Lower lobe of right lung (tissue), 2 donors: ENCODE data around the gene TFAP2E. TPM values are rescaled to one million over a fixed set of nuclear protein-coding genes. Genes with fewer than 3 reads are reported as not detected.

Experiments
- ATAC-seq, 2 donors: fragments of 200-7000 bp; cut with Tn5 transposase; one replicate each; pipeline ENCODE4 v1.9.1; 2020 to 2022; ENCODE audit warnings: mild to moderate bottlenecking in 2 of 2, moderate library complexity in 2 of 2
- DNase-seq: peaks from one replicate; pipeline ENCODE4 v3.0.0-alpha.2; 2020
- H3K27ac ChIP-seq: fragments of 200-600 bp; one replicate; pipeline ENCODE4 v1.8.0; 2022
- H3K27me3 ChIP-seq: fragments of 200-600 bp; one replicate; pipeline ENCODE4 v1.8.0; 2022; ENCODE audit warnings: low read depth
- H3K36me3 ChIP-seq: fragments of 200-600 bp; one replicate; pipeline ENCODE4 v1.8.0; 2022; ENCODE audit warnings: mild to moderate bottlenecking
- H3K4me1 ChIP-seq: fragments of 200-600 bp; one replicate; pipeline ENCODE4 v1.8.0; 2022
- H3K4me3 ChIP-seq: fragments of 200-600 bp; one replicate; pipeline ENCODE4 v1.8.0; 2022; ENCODE audit warnings: mild to moderate bottlenecking
- H3K9me3 ChIP-seq: fragments of 200-600 bp; one replicate; pipeline ENCODE4 v1.8.0; 2022
- intact Hi-C: fragments of 100-400 bp; cut with DNase I; formaldehyde crosslinking; loops from one replicate; pipeline ENCODE4 v1.11.0; 2022
- total RNA-seq: library from RNA; stranded (reverse); fragmentation: NEBNext Ultra II Directional; extraction: Animal tissue kit (Norgen Biotek cat#: 25700); gene quantifications from one replicate; pipeline ENCODE4 v1.2.1, GENCODE V29; 2021
- TF ChIP-seq, protein P1 (sequence below): fragments of 200-600 bp; IDR thresholded peaks from one replicate; pipeline ENCODE4 v1.8.0; 2022; ENCODE audit warnings: antibody characterized with exemption, mild to moderate bottlenecking
- donor health status: DM: no; HTN: yes; CAD: no; lungs with severe emphysema.

The TFAP2E gene
- total RNA-seq, 1 donor from 2014 or later = 2.2 TPM

DNA sequence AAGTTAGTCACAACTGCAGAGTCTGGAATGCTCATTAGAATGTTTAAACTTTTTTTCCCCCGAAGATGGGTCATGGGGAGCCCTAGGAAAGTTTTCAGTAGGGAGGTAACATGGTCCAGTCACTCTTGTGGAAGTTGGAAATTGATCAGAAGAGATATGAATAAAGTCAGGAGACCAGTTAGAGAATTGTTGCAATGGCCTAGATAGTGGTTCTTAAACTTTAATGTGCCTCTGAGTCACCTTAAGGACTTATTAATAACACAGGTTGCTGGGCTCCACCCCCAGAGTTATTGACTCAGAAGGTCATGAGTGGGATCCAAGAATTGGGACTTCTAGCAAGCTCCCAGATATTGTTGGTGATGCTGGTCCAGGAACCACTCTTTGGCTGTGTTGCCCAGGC, 3.2 kb upstream of the TFAP2E start:
- H3K27ac ChIP-seq = no peak overlapping the region
- DNase-seq (no peak), ATAC-seq (no peak)
- H3K27me3 ChIP-seq = peaks cover 22% of the 10 kb centered on the region
- H3K36me3 ChIP-seq = peaks cover 8% of the 10 kb centered on the region
- TF ChIP-seq, protein P1, sequence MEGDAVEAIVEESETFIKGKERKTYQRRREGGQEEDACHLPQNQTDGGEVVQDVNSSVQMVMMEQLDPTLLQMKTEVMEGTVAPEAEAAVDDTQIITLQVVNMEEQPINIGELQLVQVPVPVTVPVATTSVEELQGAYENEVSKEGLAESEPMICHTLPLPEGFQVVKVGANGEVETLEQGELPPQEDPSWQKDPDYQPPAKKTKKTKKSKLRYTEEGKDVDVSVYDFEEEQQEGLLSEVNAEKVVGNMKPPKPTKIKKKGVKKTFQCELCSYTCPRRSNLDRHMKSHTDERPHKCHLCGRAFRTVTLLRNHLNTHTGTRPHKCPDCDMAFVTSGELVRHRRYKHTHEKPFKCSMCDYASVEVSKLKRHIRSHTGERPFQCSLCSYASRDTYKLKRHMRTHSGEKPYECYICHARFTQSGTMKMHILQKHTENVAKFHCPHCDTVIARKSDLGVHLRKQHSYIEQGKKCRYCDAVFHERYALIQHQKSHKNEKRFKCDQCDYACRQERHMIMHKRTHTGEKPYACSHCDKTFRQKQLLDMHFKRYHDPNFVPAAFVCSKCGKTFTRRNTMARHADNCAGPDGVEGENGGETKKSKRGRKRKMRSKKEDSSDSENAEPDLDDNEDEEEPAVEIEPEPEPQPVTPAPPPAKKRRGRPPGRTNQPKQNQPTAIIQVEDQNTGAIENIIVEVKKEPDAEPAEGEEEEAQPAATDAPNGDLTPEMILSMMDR = no peak
- intact Hi-C loops = loop anchor here (10.0 kb wide), 1 partner anchor 155 kb away; no protein-coding TSS in a partner anchor
- peaks cover 21% of the 10 kb centered on the region for H3K4me1 ChIP-seq
- H3K9me3 ChIP-seq = no peaks in the 10 kb centered on the region
- no peak overlapping the region for H3K4me3 ChIP-seq

DNA sequence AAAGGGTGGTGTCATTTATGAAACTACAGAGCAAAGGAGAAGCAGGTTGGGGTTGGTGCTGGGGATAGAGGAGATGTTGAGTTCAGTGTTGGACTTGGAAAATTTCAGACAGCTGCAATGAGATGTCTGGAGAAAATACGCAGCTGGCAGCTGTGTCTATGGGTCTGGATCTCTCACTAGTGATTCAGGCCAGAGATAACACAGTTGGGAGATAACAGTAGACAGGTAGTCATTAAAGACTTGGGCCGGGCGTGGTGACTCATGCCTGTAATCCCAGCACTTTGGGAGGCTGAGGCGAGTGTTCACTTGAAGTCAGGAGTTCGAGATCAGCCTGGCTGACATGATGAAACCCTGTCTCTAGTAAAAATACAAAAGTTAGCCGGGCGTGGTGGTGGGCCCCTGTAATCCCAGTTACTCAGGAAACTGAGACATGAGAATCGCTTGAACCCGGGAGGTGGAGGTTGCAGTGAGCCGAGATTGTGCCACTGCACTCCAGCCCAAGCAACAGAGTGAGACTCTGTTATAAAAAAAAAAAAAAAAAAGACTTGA, 2.5 kb upstream of the TFAP2E start:
- Histone ChIP-seq H3K27me3 (peaks cover 27% of the 10 kb centered on the region), H3K4me1 (peaks cover 28% of the 10 kb centered on the region), H3K27ac (no peak overlapping the region), H3K9me3 (no peaks in the 10 kb centered on the region), H3K36me3 (peaks cover 4% of the 10 kb centered on the region), H3K4me3 (no peak overlapping the region)
- intact Hi-C loops = no loop called here
- no peak for ATAC-seq
- TF ChIP-seq, protein P1 = no peak
- no peak for DNase-seq

DNA sequence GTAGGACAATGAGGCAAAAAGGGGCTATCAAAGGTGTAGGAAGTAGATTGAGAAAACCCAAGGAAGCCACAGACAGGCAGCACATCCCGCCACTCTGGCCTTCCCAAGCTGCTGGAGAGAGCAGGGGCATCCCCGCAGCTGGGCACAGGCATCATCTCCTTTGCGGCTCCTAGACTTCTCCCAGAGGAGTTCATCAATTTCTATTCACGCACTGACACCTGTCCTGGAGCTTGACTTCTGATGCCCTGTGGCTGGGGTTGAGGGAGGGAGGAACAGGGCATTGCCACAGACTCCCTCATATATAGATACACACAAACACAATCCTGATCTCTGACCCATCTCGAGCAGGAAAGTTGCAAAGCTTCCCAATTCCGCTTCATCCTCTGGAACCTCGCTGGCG, 1.9 kb upstream of the TFAP2E start:
- ATAC-seq = no peak
- Histone ChIP-seq H3K9me3 (no peaks in the 10 kb centered on the region), H3K36me3 (no peaks in the 10 kb centered on the region), H3K4me3 (no peak overlapping the region), H3K27me3 (peaks cover 27% of the 10 kb centered on the region), H3K27ac (no peak overlapping the region), H3K4me1 (peaks cover 32% of the 10 kb centered on the region)
- TF ChIP-seq, protein P1 = no peak
- intact Hi-C loops = no loop called here
- no peak for DNase-seq

DNA sequence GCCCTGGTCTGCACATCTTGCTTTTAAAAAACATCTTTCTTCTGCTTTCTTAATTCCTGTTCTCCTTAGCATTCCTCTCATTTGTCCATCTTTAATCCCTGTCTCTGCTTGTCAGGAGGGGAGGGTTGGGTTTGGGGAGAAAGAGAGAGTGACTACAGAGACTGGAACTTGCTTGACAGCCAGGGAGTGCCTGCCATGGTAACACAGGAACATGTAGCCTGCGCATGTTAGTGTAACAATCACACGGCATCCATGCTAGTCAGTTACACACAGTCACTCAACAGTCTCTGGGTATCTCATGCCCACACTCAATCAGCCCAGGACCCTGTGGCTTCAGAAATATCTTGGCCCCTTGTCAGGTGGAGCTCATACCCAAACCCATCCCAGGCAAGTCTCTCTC, 818 bp upstream of the TFAP2E start:
- peaks cover 37% of the 10 kb centered on the region for H3K27me3 ChIP-seq
- DNase-seq (no peak), ATAC-seq (no peak)
- H3K27ac ChIP-seq = no peak overlapping the region
- H3K9me3 ChIP-seq = no peaks in the 10 kb centered on the region
- H3K36me3 ChIP-seq = no peaks in the 10 kb centered on the region
- H3K4me3 ChIP-seq = no peak overlapping the region
- TF ChIP-seq, protein P1 = no peak
- H3K4me1 ChIP-seq = peaks cover 35% of the 10 kb centered on the region
- intact Hi-C loops = no loop called here

DNA sequence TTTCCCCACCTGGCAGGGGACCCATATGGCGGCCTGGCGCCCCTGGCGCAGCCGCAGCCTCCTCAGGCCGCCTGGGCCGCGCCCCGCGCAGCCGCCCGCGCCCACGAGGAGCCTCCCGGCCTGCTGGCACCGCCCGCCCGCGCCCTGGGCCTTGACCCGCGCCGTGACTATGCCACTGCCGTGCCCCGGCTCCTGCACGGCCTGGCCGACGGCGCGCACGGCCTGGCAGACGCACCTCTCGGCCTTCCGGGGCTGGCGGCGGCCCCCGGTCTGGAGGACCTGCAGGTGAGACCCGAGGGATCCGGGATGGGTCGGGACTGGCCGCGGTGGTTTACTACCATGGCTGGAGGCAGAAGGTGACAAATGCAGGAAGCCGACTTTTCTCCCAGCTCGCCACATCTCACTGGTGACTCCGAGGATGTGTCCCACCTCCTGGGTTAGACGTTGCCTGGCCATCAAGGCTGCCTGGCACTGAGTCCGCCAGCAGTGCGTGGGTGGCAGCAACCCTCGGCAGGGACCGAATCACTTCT, 1.1 kb downstream of the TFAP2E start:
- Histone ChIP-seq H3K4me3 (peak overlapping the region; percentile 63), H3K36me3 (no peaks in the 10 kb centered on the region), H3K27ac (no peak overlapping the region), H3K27me3 (peaks cover 37% of the 10 kb centered on the region), H3K4me1 (peaks cover 44% of the 10 kb centered on the region), H3K9me3 (no peaks in the 10 kb centered on the region)
- DNase-seq (no peak), ATAC-seq (no peak)
- intact Hi-C loops = no loop called here
- TF ChIP-seq, protein P1 = no peak
